GM10847 (cell line): Measurements from ENCODE around the gene SLC13A1.

Source experiments
- POLR2A ChIP-seq: IDR thresholded peaks from 2 replicates; pipeline ENCODE4 v1.6.1; 2011; ENCODE audit not compliant: insufficient read length; ENCODE audit errors: extremely low read depth

Gene SLC13A1

GRCh38 chr7:123199883-123200282 is at the start of gene SLC13A1:
Gene SLC13A1 (minus strand): TSS chr7:123199969. CDS start chr7:123199946, 23 bp downstream.
- TF ChIP-seq POLR2A, result no peak

GRCh38 chr7:123244768-123245167 is 45.0 kb upstream of the SLC13A1 start:
- TF ChIP-seq POLR2A, result no peak

- no peak for TF ChIP-seq POLR2A
Observed at GRCh38 chr7:123242467-123243092, 42.8 kb upstream of the SLC13A1 start.

- TF ChIP-seq POLR2A, result no peak
Observed at GRCh38 chr7:123241809-123242208, 42.0 kb upstream of the SLC13A1 start.

GRCh38 chr7:123231021-123232000 is 31.5 kb upstream of the SLC13A1 start:
- no peak for TF ChIP-seq POLR2A

- no peak for TF ChIP-seq POLR2A
Observed at GRCh38 chr7:123230603-123231002, 30.8 kb upstream of the SLC13A1 start.

- TF ChIP-seq POLR2A, result no peak
Observed at GRCh38 chr7:123230147-123230546, 30.4 kb upstream of the SLC13A1 start.

GRCh38 chr7:123229426-123229825 is 29.7 kb upstream of the SLC13A1 start:
- TF ChIP-seq POLR2A, result no peak

GRCh38 chr7:123220396-123220795 is 20.6 kb upstream of the SLC13A1 start:
- TF ChIP-seq POLR2A, result no peak

GRCh38 chr7:123218866-123219265 is 19.1 kb upstream of the SLC13A1 start:
- no peak for TF ChIP-seq POLR2A

- no peak for TF ChIP-seq POLR2A
Observed at GRCh38 chr7:123216825-123217224, 17.1 kb upstream of the SLC13A1 start.

GRCh38 chr7:123215350-123215749 is 15.6 kb upstream of the SLC13A1 start:
- no peak for TF ChIP-seq POLR2A

GRCh38 chr7:123211545-123211944 is 11.8 kb upstream of the SLC13A1 start:
- no peak for TF ChIP-seq POLR2A

- no peak for TF ChIP-seq POLR2A
Observed at GRCh38 chr7:123210986-123211385, 11.2 kb upstream of the SLC13A1 start.

- no peak for TF ChIP-seq POLR2A
Observed at GRCh38 chr7:123209786-123210185, 10.0 kb upstream of the SLC13A1 start.

- TF ChIP-seq POLR2A, result no peak
Observed at GRCh38 chr7:123208793-123209192, 9.0 kb upstream of the SLC13A1 start.
